Astrocyte (in vitro differentiated cells and primary cell): Measurements from ENCODE around the gene SELENOK.

ENCODE experiments used
- CTCF ChIP-seq: IDR thresholded peaks from 2 replicates; pipeline ENCODE4 v1.5.1; 2011; ENCODE audit warnings: low read depth, mild to moderate bottlenecking, inconsistent platforms, low read length, moderate library complexity; ENCODE audit not compliant: insufficient read depth
- EZH2 ChIP-seq: IDR thresholded peaks from 2 replicates; pipeline ENCODE4 v1.6.1; 2012; ENCODE audit warnings: mild to moderate bottlenecking, low read length, inconsistent platforms; ENCODE audit not compliant: insufficient read depth

- no peak for TF ChIP-seq EZH2
- TF ChIP-seq CTCF = no peak
These were observed 57.1 kb downstream of the SELENOK start for GRCh38 chr3:53834429-53835095.
